ELR (cell line): Measurements from ENCODE around the gene GASK1B.

Experiments used
- DNase-seq: peaks from one replicate; pipeline ENCODE4 v3.0.0-alpha.2; 2015; ENCODE audit warnings: low read depth

Gene GASK1B

DNA sequence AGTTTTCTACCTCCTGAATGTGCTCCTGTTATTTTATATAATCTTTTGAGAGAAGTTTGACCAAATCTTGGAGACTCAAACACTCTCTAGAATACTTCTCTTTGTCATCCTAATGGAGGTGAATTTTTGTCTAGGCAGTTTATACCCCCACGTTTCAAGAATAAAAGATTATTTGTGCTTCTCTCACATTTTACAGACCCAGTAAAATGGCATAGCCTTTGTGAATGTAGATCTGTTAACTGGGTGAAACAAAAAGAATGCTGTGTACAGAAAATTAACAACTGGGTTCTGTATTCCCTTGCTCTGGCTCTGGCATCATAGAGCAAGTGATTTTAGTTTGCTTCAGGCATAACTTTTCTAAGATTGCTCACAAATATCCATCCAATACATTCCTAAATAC lies 26.1 kb downstream of the GASK1B start:
- DNase-seq, result no peak

GRCh38 chr4:158139086-158139485 lies 33.7 kb downstream of the GASK1B start:
- DNase-seq, result no peak

DNA sequence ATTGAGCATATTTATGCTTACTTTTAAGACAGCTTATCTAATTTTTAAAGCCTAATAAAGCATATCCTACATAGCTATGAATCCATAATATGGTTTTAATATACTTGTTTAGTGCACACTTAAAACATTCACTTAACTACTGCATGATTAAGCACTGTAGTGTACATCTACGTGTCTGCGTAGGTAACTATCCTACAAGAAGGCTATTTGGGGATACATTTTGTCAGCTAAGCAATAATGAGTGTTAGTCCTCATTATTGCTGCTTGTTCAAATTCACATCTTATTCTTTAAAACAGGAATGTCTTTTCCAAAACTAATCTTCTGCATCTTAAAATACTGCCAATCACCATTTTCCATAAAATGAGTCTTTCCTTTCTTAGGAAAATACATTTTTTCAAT lies 38.6 kb downstream of the GASK1B start:
- DNase-seq, result no peak

DNA sequence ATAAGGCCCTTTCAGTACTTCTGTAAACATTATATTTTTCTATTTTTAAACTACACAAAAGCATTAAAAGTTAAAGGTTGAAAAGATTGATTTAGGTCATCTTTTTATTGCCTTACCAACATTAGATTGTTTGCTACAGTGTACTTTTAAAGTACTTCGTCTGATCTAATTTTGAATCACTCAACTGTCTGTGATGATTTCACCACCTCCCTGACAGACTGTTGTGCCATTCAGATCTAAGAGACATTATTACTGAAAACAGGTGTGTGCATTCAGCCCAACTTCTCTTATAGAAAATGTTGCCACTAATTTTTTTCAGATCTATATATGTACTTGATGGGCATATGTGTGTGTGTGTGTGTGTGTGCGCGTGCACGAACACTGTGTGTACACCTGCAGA lies 39.3 kb downstream of the GASK1B start:
- no peak for DNase-seq

DNA sequence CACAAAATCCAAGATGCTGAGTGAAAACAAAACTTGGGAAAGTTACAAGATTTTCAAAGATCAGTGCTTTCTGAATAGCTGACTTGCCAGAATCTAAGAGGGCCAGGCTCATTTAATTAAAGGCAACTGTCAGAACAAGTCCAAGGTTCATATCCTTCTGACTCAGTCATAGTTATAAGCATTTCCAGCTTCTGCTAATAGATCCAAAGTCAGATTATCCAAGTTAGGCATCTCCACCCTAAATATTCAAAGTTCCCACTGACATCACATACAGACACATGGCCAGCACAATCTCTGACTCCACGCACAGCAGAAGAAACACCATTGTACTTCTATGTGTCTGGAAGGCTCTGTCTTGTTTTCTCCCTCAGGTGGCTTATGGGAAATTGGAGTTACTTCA lies 41.8 kb downstream of the GASK1B start:
- no peak for DNase-seq

DNA sequence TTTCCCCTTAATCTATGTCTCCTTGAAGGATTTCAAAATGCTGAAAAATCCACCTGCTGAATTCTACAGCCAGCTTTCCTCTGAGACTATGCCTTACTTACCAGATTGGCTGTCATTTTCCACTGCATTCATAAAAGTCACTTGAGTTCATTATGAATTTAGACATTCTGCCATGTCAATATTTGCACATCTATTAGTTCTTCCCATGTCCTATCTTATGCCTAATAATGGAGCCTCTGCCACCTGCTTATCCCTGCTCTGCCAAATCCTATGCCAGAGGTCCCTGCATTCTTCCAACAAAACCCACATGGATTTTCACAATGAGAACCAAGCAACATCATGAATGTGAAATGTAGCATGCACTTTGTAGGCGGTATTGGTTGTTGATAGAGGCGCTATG lies 42.6 kb downstream of the GASK1B start:
- DNase-seq, result no peak

GRCh38 chr4:158129694-158130093 lies 43.1 kb downstream of the GASK1B start:
- DNase-seq, result peak; percentile 2

- DNase-seq, result no peak
Observed at GRCh38 chr4:158128540-158128939, 44.3 kb downstream of the GASK1B start.

GRCh38 chr4:158125310-158125709 lies 47.5 kb downstream of the GASK1B start:
- DNase-seq, result no peak
